Measurements from ENCODE around the gene GALNT6. TPM values are rescaled to one million over a fixed set of nuclear protein-coding genes. Genes with fewer than 3 reads are reported as not detected.

The GALNT6 gene
- total and polyA plus RNA-seq, 8 donors = 2.7 to 16.6 (median 9.3) TPM

GRCh38 chr12:51357374-51358047 lies 33.7 kb downstream of the GALNT6 start:
- TF ChIP-seq CTCF (IDR thresholded peaks at IDR 0.05) = no peak
- DNase-seq (no peak), ATAC-seq (no peak), FAIRE-seq (no peak)
- intact Hi-C loops (cut with DNase I) = no loop called here
- H3K4me3 ChIP-seq = no peak overlapping the region
- H3K4me1 ChIP-seq = peaks cover 0 to 4% (median 0%) of the 10 kb centered on the region in 3 donors
- H3K27me3 ChIP-seq = no peaks in the 10 kb centered on the region
- no peaks in the 10 kb centered on the region for H3K36me3 ChIP-seq
- 93 to 95% methylated on average over 10 of the region's 10 CpGs for WGBS, 2 donors
- H3K27ac ChIP-seq = no peak overlapping the region
- no peaks in the 10 kb centered on the region for H3K9me3 ChIP-seq

GRCh38 chr12:51351913-51352532 lies 39.2 kb downstream of the GALNT6 start:
- Histone ChIP-seq H3K36me3 (no peaks in the 10 kb centered on the region), H3K4me3 (no peak overlapping the region), H3K27ac (peak overlapping the region in 1 of 4 donors; percentile 1), H3K27me3 (no peaks in the 10 kb centered on the region), H3K4me1 (no peaks in the 10 kb centered on the region), H3K9me3 (no peaks in the 10 kb centered on the region)
- TF ChIP-seq CTCF (IDR thresholded peaks at IDR 0.05) = peak; percentile 36 to 49 (median 44)
- FAIRE-seq = no peak
- intact Hi-C loops (cut with DNase I) = no loop called here
- peak in 5 of 6 donors; percentile 49 to 73 (median 68) for DNase-seq
- 18 to 21% methylated on average over 11 of the region's 11 CpGs for WGBS, 2 donors
- ATAC-seq = peak; percentile 65 to 85 (median 82)

- Histone ChIP-seq H3K36me3 (no peaks in the 10 kb centered on the region), H3K4me1 (no peaks in the 10 kb centered on the region), H3K4me3 (no peak overlapping the region), H3K9me3 (no peaks in the 10 kb centered on the region), H3K27me3 (no peaks in the 10 kb centered on the region), H3K27ac (no peak overlapping the region)
- TF ChIP-seq CTCF (IDR thresholded peaks at IDR 0.05) = no peak
- DNase-seq = no peak
- 88 to 95% methylated on average over 5 of the region's 5 CpGs for WGBS, 2 donors
- no peak for ATAC-seq
- intact Hi-C loops (cut with DNase I) = loop anchor here in 1 of 3 donors (10.0 kb wide), 1 partner anchor 304 kb away; the partner anchor contains the start of gene LETMD1
- FAIRE-seq = no peak
These were observed 42.2 kb downstream of the GALNT6 start for GRCh38 chr12:51349026-51349425.

- intact Hi-C loops (cut with DNase I) = loop anchor here in 1 of 3 donors (10.0 kb wide), 1 partner anchor 303 kb away; the partner anchor contains the start of gene LETMD1
- ATAC-seq = no peak
- H3K27ac ChIP-seq = no peak overlapping the region
- WGBS, 2 donors = 91 to 96% methylated on average over 4 of the region's 4 CpGs
- H3K4me3 ChIP-seq = no peak overlapping the region
- H3K9me3 ChIP-seq = no peaks in the 10 kb centered on the region
- H3K36me3 ChIP-seq = no peaks in the 10 kb centered on the region
- TF ChIP-seq CTCF (IDR thresholded peaks at IDR 0.05) = no peak
- H3K27me3 ChIP-seq = no peaks in the 10 kb centered on the region
- no peaks in the 10 kb centered on the region for H3K4me1 ChIP-seq
- DNase-seq = no peak
- no peak for FAIRE-seq
These were observed 43.1 kb downstream of the GALNT6 start for GRCh38 chr12:51348116-51348515.

- no peaks in the 10 kb centered on the region for H3K36me3 ChIP-seq
- 85 to 89% methylated on average over 3 of the region's 3 CpGs for WGBS, 2 donors
- H3K9me3 ChIP-seq = no peaks in the 10 kb centered on the region
- H3K4me1 ChIP-seq = no peaks in the 10 kb centered on the region
- no peak for FAIRE-seq
- no peaks in the 10 kb centered on the region for H3K27me3 ChIP-seq
- no peak for DNase-seq
- TF ChIP-seq CTCF (IDR thresholded peaks at IDR 0.05) = no peak
- ATAC-seq = no peak
- no peak within 1 kb of the TSS for H3K27ac ChIP-seq
- H3K4me3 ChIP-seq = no peak within 1 kb of the TSS
- intact Hi-C loops (cut with DNase I) = loop anchor here in 1 of 3 donors (10.0 kb wide), 1 partner anchor 302 kb away; the partner anchor contains the start of gene LETMD1
These were observed 44.6 kb downstream of the GALNT6 start, which contains the start of gene CELA1 for GRCh38 chr12:51346581-51346980. Gene CELA1, minus strand, starts transcription at chr12:51346679. Its CDS starts 41 bp downstream, at chr12:51346638.

Measured in pancreas (tissue), 10 donors.